GM21528 (cell line): ENCODE measurements around the gene RPUSD1.
A peak's percentile ranks its signal among the peaks of the same experiment; 100 is the strongest.
"Not testable (repeated sequence)": the region's sequence is repeated elsewhere in the genome, so short reads cannot be mapped to it uniquely, and the experiment has no call there.

ENCODE experiments used
- ATAC-seq: cut with Tn5 transposase; IDR thresholded peaks from one replicate; pipeline ENCODE4 v1.9.1; 2021; ENCODE audit warnings: mild to moderate bottlenecking, moderate library complexity; ENCODE audit not compliant: unreplicated experiment, low FRiP score

The RPUSD1 gene, protein sequence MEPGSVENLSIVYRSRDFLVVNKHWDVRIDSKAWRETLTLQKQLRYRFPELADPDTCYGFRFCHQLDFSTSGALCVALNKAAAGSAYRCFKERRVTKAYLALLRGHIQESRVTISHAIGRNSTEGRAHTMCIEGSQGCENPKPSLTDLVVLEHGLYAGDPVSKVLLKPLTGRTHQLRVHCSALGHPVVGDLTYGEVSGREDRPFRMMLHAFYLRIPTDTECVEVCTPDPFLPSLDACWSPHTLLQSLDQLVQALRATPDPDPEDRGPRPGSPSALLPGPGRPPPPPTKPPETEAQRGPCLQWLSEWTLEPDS

DNA sequence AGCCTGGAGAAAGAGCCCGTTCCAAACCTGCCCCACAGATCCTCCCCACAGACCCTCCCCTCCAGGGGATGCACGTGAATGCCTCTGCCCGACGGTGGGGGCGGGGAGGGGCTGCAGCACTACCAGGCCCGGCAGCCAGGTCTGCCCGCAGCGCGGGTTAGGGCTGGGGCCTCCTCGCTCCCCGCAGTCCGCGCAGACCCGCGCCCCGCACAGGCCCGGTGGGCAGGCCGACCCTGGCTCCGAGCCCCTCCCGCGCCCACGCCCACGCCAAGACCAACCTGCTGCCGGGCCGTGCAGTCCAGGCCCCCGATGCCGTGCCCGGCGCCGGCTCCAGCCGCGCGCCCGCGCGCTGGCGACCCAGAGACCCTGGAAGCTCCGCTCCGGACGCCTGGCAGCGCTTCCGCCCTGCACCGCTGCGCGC lies at the start of gene RPUSD1:
Gene RPUSD1, minus strand, starts transcription at position 404 of the 421 bp plus-strand sequence. CDS start 644 bp downstream, outside the sequence.
- ATAC-seq = peak; percentile 39

GRCh38 chr16:836822-837221 lies 48.6 kb upstream of the RPUSD1 start:
- not testable (repeated sequence) for ATAC-seq

GRCh38 chr16:836221-836620 lies 48.0 kb upstream of the RPUSD1 start:
- ATAC-seq = no peak

- ATAC-seq = no peak
Observed at GRCh38 chr16:835373-835772, 47.2 kb upstream of the RPUSD1 start.

DNA sequence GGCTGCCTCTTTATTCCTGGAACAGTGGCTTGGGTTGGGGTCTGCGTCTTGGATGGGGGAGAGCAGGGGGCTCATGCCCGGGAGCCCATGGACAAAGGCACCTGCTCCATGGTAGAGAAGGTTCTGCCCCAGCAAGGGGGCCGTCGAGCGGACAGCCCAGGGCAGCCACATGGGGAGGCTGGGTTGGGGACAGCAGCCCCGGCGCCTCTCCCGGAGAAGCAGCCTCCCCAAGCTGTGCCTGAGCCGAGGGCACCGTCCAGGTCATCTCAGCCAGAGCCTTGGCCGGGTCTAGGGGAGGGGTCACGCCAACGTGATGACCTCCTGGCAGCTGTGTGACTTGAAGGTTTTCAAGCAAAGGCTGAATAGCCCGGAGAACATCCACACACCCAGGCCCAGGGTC lies 45.2 kb upstream of the RPUSD1 start:
- ATAC-seq = no peak

- no peak for ATAC-seq
Observed at GRCh38 chr16:832652-833336, 44.6 kb upstream of the RPUSD1 start.

DNA sequence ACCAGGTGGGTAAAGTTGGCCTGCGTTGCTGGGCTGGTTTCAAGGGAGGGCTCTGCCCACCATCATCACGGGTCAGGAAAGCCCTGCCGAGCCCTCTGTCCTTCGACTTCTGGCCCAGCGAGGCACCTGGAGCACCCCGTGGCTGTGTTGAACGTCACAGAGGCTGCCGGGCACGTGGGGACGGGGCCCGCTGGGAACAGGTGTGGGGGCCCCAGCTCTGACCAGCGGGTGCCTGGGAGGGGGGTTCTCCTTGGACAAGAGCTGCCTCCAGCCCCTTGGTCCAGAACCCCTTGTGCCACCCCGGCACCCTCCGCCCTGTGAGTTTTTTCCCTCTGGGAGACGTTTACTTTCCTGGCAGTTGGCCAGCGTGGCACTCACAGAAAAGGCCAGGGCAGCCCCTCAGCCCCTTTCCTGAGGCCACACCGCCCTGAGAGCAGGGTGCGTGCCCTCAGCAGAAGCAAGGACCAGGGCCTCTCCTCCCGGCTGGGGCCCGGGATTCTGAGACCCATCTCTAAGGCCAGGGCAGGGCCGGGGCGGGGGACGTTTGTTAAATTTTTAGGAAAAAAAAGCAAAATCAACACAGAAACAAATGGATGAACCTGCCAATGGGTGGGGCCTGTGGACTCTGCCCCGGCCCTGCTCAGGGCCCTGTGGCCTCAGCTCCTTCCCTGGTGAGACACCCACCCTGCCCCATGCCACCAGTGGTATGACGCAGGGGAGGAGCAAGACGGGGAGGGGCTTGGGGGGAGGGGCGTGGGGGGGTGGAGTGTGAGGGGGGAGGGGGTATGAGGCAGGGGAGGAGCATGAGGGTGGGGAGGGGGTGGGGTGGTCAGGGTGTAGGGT lies 43.6 kb upstream of the RPUSD1 start:
- ATAC-seq = no peak

DNA sequence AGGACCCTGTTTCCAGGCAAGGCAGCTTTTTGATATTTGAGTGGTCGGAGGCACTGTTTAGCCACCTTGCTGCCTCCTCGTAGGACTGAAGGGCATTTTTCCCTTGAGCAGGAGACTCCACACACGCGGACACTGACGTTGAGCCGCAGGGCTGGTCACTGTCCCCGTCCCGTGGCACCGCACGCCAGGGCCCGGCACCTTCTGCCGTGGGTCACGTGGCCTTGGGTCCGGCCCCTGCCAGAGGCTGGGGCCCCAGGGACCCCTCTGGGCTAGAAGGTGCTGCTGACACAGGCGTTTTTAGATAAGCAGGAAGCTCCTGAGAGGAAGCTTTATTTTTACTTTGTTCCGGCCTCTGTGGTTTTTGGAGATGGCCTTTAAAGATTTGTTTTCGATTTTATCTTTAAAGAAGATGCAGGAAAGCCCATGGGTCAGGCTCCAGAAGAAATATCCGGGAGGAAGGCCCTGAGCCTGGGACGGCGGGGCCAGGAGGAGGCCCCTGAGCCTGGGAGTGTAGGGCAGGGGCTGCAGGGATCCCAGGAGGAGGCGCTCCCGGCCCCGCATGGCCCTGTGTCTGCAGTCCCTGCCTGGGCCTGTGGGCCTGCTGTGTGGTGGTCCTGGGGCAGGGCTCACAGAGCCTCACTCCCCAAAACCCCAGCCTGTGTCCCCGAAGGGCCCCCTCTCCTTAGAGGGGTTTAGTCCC lies 42.8 kb upstream of the RPUSD1 start:
- no peak for ATAC-seq

DNA sequence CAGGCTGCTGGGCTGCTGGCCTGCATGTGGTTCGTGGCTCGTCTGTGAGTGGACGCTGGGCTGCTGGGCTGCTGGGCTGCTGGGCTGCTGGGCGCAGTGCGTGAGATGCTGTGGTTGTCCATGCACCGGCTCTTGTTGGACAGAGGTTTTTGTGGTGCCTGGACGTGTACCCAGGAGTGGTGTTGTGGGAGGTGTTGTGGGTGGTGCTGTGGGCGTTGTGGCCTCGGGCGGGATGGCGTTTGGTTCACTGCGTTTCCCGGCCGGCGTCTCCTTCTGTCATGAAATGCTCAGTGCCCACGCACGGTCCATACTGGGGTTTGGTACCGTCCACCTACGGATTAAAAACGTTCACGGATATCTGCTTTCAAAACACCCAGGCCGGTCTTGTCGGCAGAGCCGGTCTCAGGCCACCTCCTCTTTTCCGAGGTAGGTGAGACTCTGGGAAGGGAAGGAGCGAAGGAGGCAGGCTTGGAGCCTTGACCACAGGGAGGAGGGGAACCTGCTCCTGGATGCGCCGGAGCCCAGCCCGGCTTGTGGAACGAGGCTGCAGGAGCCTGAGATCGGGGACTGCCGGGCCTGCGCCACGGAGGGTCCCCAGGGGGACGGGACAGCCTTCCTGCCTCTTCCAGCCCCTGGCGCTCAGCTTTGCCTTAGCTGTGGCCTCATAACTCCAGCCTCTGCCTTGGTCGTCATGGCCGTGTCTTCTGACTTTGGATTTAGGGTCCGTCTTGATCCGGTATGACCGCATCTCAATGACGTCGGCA lies 42.1 kb upstream of the RPUSD1 start:
- no peak for ATAC-seq

DNA sequence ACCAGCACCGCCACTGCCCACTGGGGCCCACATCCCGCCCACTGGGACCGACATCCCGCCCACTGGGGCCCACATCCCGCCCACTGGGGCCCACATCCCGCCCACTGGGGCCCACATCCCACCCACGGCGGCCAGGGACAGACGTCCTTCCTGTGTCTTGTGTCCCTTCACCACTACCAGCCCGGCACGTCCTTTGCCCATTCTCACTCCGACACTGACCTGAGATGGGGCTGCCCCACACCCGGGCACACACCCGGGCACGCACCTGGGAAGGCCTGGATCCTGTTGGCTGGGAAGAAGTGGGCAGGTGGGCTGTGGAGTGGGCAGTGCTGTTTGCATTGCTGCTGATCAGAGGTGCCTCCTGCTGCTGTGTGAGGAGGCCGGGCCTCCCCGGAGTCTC lies 40.7 kb upstream of the RPUSD1 start:
- no peak for ATAC-seq

GRCh38 chr16:827513-827912 lies 39.3 kb upstream of the RPUSD1 start:
- ATAC-seq = no peak

DNA sequence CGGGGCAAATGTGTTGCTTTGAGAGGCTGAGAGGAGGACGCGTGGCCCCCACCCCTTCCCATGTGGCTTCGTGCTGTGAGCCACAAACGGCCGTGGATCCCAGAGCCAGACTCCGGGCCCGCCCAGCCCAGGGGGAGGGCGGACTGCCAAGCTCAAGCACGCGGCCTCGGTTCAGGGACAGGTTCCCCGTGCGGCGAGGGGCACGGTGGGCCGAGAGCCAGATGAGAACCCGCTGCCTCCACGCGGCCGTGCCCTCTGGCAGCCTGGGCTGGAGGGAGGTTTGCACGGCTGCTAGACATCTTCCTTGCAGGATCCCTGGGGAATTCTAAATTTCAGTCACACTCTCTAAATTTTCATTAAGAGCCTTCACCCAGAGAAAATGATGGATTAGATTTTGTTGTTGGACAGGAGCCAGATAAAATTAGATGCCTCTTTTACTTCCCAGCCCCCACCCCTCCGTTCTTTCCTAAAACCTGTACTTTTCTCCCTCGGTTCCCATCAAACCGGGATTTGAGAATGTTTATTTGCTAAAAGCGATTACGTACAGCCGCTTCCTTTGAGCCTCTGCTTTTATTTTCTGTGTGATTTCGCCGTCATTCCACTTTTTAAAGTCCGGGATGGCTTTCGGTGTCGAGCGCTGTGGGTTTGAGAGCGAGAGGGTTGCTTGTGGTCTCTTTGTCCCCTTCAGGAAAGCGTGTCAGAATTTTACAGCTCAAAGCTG lies 37.3 kb upstream of the RPUSD1 start:
- no peak for ATAC-seq

GRCh38 chr16:824601-825000 lies 36.4 kb upstream of the RPUSD1 start:
- no peak for ATAC-seq

GRCh38 chr16:824194-824593 lies 36.0 kb upstream of the RPUSD1 start:
- no peak for ATAC-seq

DNA sequence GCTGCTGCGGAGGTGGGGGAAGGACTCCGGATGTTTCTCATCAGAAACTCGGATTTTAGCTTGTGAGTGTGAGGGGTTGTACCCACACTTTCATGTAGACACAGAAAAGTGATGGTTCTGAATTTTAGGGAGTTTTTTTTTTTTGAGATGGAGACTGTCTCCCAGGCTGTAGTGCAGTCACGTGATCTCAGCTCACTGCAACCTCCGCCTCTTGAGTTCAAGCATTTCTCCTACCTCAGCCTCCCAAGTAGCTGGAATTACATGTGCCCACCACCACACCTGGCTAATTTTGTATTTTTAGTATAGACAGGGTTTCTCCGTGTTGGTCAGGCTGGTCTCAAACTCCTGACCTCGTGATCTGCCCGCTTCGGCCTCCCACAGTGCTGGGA lies 34.7 kb upstream of the RPUSD1 start:
- ATAC-seq = no peak

GRCh38 chr16:822174-822908 lies 34.2 kb upstream of the RPUSD1 start:
- no peak for ATAC-seq

- no peak for ATAC-seq
Observed at GRCh38 chr16:821751-822150, 33.6 kb upstream of the RPUSD1 start.

DNA sequence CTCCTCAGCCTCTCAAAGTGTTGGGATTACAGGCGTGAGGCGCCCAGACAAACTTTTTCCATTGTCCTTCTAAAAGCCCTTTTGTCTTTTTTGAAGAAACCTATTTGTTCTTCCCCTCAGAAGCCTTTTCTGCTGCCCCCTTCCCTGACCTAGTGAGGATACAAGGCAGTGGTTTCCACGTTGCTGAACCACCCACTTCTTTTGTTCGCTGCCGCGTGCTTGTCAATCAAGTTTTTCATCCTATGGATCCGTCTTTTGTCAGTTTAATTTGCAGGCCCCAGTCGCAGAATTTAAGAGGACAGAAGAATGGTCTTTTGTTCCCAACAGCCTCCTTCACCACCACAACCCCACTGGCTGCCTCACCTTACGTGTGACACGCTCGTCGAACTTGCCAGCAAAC lies 32.6 kb upstream of the RPUSD1 start:
- ATAC-seq = no peak

DNA sequence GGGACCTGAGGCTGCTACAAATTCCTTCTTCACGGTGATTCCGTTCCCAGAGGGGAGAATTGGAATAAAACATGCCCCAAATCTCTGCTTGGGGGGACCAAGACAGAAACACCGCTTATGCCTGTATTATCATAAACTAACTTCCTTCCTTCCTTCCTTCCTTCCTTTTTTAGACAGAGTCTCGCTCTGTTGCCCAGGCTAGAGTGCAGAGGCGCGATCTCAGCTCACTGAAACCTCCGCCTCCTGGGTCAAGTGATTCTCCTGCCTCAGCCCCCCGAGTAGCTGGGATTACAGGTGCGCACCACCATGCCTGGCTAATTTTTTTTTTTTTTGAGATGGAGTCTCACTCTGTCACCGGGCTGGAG lies 31.8 kb upstream of the RPUSD1 start:
- ATAC-seq = not testable (repeated sequence)
